NCI-H460 (cell line): ENCODE results near the gene TRIM33. TPM values are rescaled to one million over a fixed set of nuclear protein-coding genes. Genes with fewer than 3 reads are reported as not detected.
"Not testable (repeated sequence)": the region's sequence is repeated elsewhere in the genome, so short reads cannot be mapped to it uniquely, and the experiment has no call there.

Source experiments
- DNase-seq: peaks from one replicate; pipeline ENCODE4 v3.0.0-alpha.2; 2016; ENCODE audit warnings: low read depth; ENCODE audit errors: extremely low read depth
- total RNA-seq: library from RNA; depleted of rRNA; stranded (reverse); fragments of >200 nt; shearing (Covaris generic); gene quantifications from 2 replicates; pipeline ENCODE4 v1.2.3, GENCODE V29; 2014

TRIM33 gene
- total RNA-seq, 1 experiment from 2014 or later = 18.4 TPM

DNA sequence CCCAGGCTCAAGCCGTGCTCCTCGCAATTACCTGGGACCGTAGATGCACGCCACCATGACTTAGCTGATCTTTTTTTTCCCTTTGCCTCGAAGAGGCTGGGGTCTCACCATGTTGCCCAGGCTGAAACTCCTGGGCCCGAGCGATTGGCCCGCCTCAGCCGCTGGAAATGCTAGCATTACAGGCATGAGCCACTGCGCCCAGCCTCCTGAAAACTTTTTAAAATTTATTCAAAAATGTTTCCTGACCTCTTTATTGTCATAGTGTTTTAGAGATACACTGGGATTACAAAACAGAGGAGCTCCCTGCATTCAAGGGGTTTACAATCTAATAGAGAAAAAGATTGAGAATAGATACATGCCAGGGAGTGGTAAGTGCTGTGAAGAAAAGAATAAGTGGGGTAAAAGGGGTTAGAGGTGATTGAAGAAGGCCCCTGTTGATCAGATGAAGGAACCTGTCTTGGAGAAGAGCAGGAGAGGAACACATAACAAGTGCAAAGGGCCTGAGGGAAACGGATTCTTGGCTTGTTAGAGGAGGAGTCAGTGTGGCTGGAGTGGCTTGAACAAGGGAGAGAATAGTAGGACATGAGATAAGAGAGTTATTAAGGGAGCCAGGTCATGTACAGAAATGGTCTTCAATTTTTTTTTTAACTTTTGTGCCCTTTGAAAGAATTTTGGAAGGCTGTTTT is 1.7 kb upstream of the TRIM33 start:
- no peak for DNase-seq

DNA sequence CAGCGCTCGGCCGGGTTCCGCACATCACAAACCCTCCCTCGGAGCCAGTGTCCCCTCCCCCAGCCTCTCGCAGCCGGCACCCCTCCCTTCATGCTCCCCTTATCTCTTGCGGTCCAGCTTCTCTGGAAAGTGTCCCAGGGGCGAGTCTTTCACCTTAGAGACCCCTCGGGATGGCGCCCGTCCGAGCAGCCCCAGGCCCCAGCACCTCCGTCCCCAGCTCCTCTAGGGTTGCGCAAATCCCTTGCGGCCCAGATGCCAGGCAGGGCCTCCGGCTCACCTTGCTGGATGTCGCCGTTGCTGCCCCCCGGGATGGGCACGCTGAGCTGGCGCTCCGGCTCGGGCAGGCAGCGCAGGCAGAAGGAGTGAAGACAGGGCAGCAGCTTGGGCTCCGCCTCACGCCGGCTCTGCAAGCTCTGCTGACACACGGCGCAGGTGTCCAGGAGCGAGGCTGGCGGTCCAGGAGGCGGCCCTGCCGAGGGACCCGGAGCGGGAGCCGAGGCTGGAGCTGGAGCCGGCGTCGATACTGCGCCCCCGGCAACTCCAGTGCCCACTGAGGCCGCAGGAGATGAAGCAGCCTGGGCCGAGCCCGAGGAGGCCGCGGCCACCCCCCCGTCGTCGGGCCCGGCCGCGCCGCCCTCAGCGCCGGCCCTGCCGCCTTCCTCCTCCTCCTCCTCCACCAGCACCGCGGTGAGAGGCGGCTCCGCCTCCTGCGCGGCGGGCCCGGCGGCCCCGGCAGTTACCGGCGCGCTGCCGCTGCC is 550 bp downstream of the TRIM33 start:
- peak; percentile 1 for DNase-seq

DNA sequence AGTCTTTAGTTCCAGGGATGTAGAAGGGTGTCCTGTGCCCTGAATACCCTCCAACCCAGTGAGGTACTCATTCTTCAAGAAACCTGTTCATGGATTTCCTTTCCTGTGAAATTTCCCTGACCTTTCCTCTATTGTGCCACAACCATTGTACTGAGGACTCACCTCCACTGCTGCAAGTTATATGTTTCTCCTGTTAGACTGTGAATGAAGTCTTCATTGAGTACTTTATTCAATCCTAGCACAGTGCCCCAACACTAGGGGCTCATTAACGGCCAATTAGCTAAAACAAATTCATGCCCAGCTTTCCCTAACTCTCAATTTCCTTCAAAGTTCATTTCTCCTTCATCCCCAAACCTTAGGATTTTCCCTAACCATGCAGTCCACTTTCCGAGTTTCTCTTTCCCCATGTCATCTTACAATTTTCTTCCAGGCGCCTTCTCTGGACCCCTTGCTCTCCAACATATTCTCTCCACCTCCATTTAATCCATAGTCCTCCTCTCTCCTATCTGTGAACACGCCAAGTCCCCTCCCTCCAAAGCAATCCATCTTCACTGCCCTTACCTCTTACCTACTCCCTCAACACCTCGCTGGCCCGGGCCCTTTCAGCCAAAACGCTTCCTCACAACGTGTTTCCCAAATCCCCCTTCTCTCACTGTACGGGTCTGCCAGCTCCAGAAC is 1.3 kb downstream of the TRIM33 start:
- no peak for DNase-seq

DNA sequence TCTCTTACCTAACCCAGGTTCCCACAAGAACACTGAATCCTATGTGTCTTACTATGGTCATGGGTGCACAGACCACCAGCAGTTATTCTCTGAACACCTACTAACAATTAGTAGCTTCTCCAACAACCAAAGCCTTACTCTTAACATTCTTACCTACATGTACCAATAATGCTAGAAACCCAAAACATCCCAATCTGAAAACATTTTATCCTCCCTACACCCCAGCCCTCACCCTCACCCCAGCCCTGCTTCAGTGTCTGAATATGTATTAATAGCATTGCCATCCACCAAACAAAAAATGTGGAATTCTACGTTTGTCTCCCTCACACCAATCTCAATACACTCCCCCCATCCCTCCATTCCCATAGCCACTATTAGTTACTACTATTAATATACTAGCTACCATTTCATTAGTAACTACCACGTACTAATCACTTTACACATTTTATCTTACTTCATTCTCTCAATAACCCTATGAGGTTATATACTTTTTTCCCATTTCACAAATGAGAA is 2.6 kb downstream of the TRIM33 start:
- no peak for DNase-seq

DNA sequence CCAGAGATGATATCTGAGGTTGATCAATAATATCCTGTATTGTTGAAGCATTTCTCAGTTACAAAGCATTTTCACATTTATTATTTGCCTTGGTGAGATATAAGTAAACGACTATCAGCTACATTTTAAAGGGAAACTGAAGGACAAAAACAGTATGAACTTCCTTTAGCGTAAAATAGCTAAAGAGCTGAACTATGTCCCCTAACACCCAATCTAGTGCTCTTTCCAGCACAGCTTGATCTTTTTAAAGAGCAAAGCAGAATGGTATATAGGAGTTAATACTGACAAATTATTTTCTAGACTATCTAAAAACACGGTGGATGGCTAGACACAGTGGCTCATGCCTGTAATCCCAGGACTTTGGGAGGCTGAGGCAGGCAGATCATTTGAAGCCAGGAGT is 3.5 kb downstream of the TRIM33 start:
- no peak for DNase-seq

DNA sequence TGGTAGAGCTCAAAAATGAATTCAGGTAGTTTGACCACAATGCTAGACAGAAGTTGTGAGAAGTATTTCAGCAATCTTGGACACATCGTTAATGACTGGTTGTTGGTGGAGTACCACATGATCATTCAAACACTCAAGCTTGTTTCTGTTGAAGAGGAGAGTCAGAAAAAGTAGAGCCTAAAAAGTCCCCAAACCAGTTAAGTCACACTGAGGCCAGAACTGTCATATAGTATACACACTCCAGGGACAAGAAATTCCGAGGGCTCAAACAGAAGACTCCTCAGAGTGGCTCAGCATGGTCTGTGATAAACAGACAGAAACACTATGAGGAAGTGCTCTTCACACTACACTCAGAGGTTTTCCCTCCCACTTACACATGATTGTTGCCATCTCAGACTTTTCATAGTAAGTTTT is 5.8 kb downstream of the TRIM33 start:
- DNase-seq = no peak

DNA sequence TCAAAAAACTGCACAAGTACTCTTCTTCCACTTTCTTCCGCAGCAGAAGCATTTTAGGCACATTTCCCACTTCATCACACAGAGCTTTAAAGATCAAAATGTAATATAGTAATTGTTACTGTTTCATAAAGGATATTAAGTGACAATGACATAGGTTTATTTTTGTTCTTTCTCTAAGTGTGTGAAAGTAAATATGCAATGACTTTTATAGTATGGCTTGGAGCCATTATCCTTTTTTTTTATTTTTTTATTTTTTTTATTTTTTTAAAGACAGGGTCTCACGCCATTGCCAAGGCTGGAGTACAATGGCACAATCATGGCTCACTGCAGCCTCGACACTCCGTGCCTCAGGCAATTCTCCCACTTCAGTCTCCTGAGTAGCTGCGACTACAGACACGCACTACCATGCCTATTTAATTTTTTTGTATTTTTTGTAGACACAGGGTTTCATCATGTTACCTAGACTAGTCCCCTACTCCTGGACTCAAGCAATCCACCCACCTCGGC is 7.0 kb downstream of the TRIM33 start:
- no peak for DNase-seq

DNA sequence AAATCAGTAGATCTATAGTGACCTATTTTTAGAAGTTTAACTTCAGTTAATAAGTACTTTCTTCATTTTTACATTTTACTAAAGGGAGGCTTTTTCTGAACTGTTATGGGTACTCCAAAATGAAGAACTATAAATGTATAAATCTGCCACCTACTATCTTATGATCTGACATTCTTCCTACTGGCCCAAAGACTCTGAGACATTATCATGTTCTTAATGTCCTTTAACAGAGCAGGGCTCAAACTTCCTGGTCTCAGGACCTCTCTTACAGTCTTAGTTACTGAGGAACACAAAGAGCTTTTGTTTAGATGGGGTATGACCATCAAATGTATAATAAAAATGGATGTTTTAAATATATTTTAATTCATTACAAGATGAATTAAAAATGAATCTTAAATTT is 8.9 kb downstream of the TRIM33 start:
- DNase-seq = no peak

DNA sequence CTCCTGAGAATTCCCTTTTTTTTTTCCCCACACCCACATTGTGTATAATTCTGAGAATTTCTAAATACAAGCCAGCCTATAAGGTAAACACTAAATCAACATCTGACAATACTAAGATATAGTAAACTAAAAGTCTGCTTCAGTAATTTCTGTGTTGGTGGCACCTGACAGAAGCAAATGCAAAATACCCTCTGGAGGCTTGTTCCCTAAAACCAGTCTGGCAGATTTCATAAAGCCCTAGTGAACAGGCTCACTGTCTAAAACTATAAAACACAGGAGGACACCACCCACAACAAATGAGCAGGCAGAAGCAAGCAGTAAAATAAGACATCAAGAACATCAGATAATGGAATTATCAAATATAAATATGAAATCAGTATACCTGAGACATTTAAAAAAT is 11.5 kb downstream of the TRIM33 start:
- DNase-seq = no peak

DNA sequence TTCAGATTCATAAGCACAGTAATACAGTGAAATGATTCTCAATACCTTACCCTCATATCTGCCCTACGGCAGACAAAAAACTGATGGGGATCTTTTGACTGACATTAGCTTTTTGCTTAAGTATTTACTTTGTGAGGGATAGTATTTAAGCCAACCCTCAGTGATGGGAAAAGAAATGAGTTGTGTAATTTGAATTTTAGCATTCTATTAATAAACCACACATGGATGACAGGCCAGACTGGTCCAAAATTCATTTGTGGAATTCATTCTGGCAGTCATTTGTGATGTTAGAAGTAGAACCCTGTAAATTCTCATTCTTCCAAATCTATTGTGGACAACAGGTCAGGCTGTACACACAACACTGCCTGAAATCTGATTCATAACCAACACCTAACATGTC is 14.9 kb downstream of the TRIM33 start:
- DNase-seq = no peak

DNA sequence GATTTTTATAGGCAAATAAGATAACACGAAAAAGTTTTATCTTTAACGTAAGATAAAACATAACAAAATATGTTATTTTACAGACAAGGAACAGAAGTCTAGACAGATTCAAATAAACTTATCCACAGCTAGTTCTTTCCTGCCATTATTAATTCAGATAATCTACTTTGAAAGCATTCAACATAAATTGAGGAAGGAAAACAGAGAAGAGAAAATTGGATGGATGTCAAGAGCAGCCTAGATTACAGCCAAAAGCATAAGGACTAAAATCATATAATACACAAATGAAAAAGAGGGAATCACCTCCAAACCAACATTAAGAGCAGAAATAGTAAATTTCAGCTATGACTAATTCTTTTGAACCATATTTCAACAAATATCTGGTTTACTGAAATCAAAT is 15.5 kb downstream of the TRIM33 start:
- DNase-seq = no peak

DNA sequence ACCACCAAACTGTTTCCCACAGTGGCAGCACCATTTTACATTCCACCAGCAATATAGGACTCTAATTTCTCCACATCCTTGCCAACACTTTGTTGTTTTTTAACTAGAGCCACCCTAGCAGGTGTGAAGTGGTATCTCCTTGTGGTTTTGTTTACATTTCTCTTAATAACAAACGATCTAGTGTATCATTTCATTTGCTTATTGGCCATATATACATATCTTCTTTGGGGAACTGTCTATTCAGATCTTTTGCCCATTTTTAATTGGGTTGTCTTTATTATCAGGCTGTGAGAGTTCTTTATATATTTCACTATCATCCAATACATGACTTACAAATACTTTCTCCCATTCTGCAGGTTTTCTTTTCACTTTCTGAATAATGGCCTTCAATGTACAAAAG is 18.0 kb downstream of the TRIM33 start:
- DNase-seq = no peak

DNA sequence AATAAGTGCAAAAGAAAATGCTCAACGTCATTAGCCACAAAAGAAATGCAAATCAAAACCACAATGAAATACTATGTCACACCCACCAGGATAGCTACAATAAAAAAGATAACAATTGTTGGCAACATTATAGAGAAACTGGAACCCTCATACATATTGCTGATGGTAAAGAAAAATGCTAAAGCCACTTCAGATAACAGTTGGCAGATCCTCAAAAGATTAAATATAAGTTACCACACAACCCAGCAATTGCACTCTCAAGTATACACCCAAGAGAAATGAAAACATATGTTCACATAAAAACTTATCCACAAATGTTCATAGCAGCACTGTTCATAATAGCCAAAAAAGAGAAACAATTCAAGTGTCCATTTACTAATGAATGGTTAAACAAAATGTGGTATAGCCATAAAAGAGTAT is 20.7 kb downstream of the TRIM33 start:
- no peak for DNase-seq

DNA sequence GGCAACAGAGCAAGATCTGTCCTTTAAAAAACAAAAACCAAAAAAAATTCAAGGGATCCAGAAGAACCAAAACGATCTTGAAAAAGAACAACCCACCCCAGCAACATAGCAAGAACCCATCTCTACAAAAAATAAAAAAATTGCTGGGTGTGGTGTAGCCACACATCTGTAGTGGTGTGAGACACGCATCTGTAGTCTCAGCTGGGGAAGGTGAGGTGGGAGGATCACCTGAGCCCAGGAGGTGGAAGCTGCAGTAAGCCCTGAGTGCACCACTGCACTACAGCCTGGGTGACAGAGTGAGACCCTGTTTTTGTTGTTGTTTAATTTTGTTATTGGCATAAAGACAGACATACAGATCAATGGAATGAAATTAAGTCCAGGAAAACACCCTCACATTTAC is 22.3 kb downstream of the TRIM33 start:
- DNase-seq = no peak

DNA sequence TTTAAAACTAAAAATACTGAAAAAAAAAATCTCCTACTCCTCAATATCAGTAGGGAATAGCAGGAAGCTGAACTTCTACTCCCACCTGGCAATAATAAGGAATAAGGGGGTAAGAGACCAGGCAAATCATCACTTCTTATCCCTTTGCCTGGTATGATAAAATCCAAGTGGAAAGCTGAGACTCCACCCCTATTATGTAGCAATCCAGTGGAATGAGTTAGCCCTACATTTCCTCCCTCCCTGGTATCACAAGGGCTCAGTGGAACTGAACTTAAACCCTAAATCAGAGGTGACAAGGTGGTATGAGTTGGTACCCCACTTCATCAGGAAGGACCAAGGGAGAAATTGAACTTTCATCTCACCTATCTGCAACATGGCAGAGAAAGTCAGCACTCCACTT is 25.7 kb downstream of the TRIM33 start:
- DNase-seq = no peak

DNA sequence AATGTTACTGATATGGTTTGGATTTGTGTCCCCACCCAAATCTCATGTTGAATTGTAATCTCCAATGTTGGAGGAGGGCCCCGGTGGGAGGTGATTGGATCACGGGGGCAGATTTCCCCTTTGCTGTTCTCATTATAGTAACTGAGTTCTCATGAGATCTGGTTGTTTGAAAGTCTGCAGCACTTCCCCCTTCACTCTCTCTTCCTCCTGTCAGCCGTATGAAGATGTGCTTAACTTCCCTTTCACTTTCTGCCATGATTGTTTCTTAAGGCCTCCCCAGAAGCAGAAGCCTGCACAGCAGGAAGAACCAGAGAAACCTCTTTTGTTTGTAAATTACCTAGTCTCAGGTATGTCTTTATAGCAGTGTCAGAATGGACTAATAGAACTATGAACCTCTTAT is 28.4 kb downstream of the TRIM33 start:
- DNase-seq = no peak

DNA sequence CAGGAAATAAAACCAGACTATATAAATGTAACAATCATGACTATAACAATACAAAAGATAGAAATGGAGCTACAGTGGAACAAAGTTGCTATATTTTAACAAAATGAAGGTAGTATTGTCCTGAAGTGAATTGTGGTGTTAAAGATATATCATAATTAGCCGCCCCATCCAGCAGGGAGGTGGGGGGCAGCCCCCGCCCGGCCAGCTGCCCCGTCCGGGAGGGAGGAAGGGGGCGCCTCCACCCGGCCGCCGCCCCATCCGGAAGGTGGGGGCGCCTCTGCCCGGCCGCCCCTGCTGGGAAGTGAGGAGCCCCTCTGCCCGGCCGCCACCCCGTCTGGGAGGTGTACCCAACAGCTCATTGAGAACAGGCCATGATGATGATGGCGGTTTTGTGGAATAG is 31.4 kb downstream of the TRIM33 start:
- not testable (repeated sequence) for DNase-seq

DNA sequence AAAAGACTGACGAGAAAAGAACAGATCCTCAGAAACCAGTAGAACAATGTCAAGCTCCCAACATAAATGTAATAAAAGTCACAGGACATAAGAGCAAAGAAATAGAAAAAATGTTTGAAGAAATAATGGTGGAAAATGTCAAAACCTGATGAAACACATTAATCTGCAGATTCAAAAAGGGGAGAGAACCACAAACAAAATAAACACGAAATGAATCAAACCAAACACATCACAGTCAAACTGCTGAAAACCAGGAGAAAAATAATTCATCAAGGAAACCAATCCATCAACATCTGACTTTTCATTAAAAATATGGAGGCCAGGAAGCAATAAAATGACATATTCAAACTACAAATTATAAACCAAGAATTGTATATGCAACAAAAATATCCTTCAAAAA is 31.9 kb downstream of the TRIM33 start:
- no peak for DNase-seq

DNA sequence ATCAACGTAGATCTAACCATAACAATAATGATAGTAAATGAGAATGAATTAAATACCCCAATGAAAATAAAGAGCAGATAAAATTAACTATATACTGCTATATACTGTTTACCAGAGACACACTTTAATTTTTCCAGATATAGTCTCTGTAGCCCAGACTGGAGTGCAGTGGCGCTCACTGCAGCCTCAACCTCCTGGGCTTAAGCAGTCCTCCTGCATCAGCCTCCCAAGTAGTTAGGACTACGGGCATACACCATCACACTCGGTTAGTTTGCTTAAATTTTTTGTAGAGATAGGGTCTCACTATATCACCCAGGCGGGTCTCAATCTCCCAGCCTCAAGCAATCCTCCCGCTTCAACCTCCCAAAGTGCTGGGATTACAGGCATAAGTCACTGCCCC is 37.2 kb downstream of the TRIM33 start:
- DNase-seq = no peak

DNA sequence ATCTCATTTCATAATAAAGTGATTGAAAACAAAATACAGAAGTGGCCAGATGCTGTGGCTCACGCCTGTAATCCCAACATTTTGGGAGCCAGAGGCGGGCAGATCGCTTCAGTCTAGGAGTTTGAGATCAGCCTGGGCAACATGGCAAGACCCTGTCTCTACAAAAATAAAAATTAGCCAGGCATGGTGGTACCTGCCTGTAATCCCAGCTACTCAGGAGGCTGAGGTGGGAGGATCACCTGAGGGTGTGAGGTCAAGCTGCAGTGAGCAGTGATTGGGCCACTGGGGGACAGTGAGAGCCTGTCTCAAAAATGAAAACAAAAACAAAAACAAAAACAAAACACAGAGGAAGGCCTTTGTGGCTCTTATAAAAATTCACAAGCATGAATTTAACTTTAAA is 38.6 kb downstream of the TRIM33 start:
- no peak for DNase-seq

DNA sequence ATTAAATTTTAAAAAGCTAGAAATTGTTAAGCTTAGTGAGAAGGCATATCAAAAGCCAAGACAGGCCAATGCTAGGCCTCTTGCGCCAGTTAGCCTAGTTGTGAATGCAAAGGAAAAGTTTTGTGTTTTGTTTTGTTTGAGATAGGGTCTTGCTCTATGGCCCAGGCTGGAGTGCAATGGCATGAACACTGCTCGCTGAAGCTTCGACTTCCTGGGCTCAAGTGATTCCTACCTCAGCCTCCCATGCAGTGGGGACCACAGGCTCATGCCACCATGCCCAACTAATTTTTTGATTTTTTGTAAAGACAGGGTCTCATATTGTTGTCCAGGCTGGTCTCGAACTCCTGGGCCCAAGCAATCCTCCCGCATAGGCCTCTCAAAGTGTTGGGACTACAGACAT is 40.3 kb downstream of the TRIM33 start:
- DNase-seq = no peak
